HEK293 (cell line): Measurements from ENCODE around the gene ERRFI1.

Experiments
- GLIS2 ChIP-seq: fragments of 450-650 bp; formaldehyde crosslinking; IDR thresholded peaks from 2 replicates; pipeline ENCODE4 v1.5.1; 2016; ENCODE audit warnings: missing biosample characterization, missing genetic modification characterization
- ZNF404 ChIP-seq: fragments of 450-650 bp; formaldehyde crosslinking; IDR thresholded peaks from 2 replicates; pipeline ENCODE4 v1.5.1; 2017; ENCODE audit warnings: missing biosample characterization, missing genetic modification characterization
- TF ChIP-seq, protein P1 (sequence below): fragments of 450-650 bp; formaldehyde crosslinking; IDR thresholded peaks from 2 replicates; pipeline ENCODE4 v1.5.1; 2016; ENCODE audit warnings: missing biosample characterization, missing genetic modification characterization
- TF ChIP-seq, protein P2 (sequence below): fragments of 450-650 bp; formaldehyde crosslinking; IDR thresholded peaks from 2 replicates; pipeline ENCODE4 v1.5.1; 2016; ENCODE audit warnings: missing biosample characterization, missing genetic modification characterization

DNA sequence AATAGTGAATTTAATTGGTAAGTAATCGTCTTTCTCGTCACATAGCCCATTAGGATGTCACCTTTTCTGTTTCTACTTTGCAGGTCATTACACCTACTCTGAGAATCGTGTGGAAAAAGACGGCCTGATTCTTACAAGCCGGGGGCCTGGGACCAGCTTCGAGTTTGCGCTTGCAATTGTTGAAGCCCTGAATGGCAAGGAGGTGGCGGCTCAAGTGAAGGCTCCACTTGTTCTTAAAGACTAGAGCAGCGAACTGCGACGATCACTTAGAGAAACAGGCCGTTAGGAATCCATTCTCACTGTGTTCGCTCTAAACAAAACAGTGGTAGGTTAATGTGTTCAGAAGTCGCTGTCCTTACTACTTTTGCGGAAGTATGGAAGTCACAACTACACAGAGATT lies 41.3 kb downstream of the ERRFI1 start:
- TF ChIP-seq, protein P1, sequence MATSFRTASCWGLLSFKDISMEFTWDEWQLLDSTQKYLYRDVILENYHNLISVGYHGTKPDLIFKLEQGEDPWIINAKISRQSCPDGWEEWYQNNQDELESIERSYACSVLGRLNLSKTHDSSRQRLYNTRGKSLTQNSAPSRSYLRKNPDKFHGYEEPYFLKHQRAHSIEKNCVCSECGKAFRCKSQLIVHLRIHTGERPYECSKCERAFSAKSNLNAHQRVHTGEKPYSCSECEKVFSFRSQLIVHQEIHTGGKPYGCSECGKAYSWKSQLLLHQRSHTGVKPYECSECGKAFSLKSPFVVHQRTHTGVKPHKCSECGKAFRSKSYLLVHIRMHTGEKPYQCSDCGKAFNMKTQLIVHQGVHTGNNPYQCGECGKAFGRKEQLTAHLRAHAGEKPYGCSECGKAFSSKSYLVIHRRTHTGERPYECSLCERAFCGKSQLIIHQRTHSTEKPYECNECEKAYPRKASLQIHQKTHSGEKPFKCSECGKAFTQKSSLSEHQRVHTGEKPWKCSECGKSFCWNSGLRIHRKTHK = no peak
- TF ChIP-seq, protein P2, sequence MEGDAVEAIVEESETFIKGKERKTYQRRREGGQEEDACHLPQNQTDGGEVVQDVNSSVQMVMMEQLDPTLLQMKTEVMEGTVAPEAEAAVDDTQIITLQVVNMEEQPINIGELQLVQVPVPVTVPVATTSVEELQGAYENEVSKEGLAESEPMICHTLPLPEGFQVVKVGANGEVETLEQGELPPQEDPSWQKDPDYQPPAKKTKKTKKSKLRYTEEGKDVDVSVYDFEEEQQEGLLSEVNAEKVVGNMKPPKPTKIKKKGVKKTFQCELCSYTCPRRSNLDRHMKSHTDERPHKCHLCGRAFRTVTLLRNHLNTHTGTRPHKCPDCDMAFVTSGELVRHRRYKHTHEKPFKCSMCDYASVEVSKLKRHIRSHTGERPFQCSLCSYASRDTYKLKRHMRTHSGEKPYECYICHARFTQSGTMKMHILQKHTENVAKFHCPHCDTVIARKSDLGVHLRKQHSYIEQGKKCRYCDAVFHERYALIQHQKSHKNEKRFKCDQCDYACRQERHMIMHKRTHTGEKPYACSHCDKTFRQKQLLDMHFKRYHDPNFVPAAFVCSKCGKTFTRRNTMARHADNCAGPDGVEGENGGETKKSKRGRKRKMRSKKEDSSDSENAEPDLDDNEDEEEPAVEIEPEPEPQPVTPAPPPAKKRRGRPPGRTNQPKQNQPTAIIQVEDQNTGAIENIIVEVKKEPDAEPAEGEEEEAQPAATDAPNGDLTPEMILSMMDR (tag by site-specific recombination) = no peak
- TF ChIP-seq ZNF404 (tag by site-specific recombination) (no peak), GLIS2 (tag by site-specific recombination) (no peak)
